Activated T-helper 1 cell treated with anti-CD3 and anti-CD28 coated beads, Interleukin-2, amount 50 U/mL, for 16 hours (primary cell): ENCODE measurements around the gene IGFL3.

ENCODE experiments used
- DNase-seq, 2 donors: peaks; one replicate each; pipeline ENCODE4 v3.0.0-alpha.2; 2020; ENCODE audit warnings: low read depth in 1 of 2, low spot score in 1 of 2

IGFL3 gene

DNA sequence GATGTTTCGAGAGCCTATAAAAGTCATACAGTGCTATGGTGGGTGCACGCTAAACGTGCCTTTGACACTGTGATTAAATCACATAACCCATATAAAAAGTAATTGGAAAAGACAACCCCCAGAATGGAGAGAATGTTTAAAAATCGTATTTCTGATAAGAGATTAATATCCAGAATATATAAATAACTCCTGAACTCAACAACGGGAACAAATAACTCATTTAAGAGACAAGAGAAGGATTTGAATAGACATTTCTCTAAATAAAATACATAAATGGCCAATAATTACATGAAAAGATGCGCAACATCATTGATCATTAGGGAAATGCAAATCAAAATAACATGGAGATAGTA, 46.7 kb downstream of the IGFL3 start:
- DNase-seq, result no peak

- DNase-seq, result no peak
These were observed 47.3 kb downstream of the IGFL3 start for GRCh38 chr19:46076951-46077814.

GRCh38 chr19:46076031-46076880, 48.2 kb downstream of the IGFL3 start:
- DNase-seq, result no peak

- DNase-seq, result no peak
These were observed 51.1 kb downstream of the IGFL3 start for GRCh38 chr19:46073268-46073922.
